ENCODE measurements around the gene TUBB4A. TPM values are rescaled to one million over a fixed set of nuclear protein-coding genes. Genes with fewer than 3 reads are reported as not detected.

The TUBB4A gene
- polyA plus RNA-seq, 1 donor from 2014 or later = 17.8 TPM

GRCh38 chr19:6458695-6459261 lies 43.3 kb downstream of the TUBB4A start:
- TF ChIP-seq EP300 (conservative IDR thresholded peaks at IDR 0.05; ENCODE audit: poor library complexity, severe bottlenecking) (no peak), RAD21 (conservative IDR thresholded peaks at IDR 0.05) (no peak), CTCF (IDR thresholded peaks at IDR 0.05; ENCODE audit: poor library complexity, severe bottlenecking) (no peak), POLR2AphosphoS5 (IDR thresholded peaks at IDR 0.05) (no peak), TAF1 (IDR thresholded peaks at IDR 0.05; ENCODE audit: low read depth) (no peak), MXI1 (conservative IDR thresholded peaks at IDR 0.05; ENCODE audit: poor library complexity, severe bottlenecking) (no peak), SMC3 (conservative IDR thresholded peaks at IDR 0.05; ENCODE audit: poor library complexity) (no peak), EZH2 (IDR thresholded peaks at IDR 0.05; ENCODE audit: borderline replicate concordance, insufficient read depth, low read length, poor library complexity, severe bottlenecking) (no peak), REST (IDR thresholded peaks at IDR 0.05; ENCODE audit: borderline replicate concordance) (no peak)
- Histone ChIP-seq H3K36me3 (ENCODE audit: insufficient read depth, low read length) (peaks cover 19% of the 10 kb centered on the region), H3K9me2 (ENCODE audit: insufficient read depth, low read length) (no peaks in the 10 kb centered on the region), H3K4me3 (ENCODE audit: low read length) (peak overlapping the region; percentile 90), H4K20me1 (ENCODE audit: insufficient read depth) (no peaks in the 10 kb centered on the region), H3K79me2 (replicated peaks; ENCODE audit: insufficient read depth, low read length) (no peaks in the 10 kb centered on the region), H3K27me3 (ENCODE audit: insufficient read depth, low read depth, low read length) (peaks cover 18% of the 10 kb centered on the region), H3K9me3 (ENCODE audit: low read length) (peaks cover 8% of the 10 kb centered on the region), H3K9ac (ENCODE audit: low read length) (peak overlapping the region; percentile 67), H2AFZ (ENCODE audit: low read depth, low read length) (peak overlapping the region; percentile 8), H3F3A (ENCODE audit: insufficient read depth, low read length, poor library complexity, severe bottlenecking) (no peaks in the 10 kb centered on the region), H3K4me2 (ENCODE audit: low read length) (peak overlapping the region; percentile 62), H3K27ac (ENCODE audit: low read length) (no peak overlapping the region)

- H3K9ac ChIP-seq (ENCODE audit: low read length) = peak overlapping the region; percentile 67
- no peak for TF ChIP-seq CTCF (IDR thresholded peaks at IDR 0.05; ENCODE audit: poor library complexity, severe bottlenecking)
- TF ChIP-seq MXI1 (conservative IDR thresholded peaks at IDR 0.05; ENCODE audit: poor library complexity, severe bottlenecking) = no peak
- TF ChIP-seq RAD21 (conservative IDR thresholded peaks at IDR 0.05) = no peak
- TF ChIP-seq POLR2AphosphoS5 (IDR thresholded peaks at IDR 0.05) = no peak
- no peak for TF ChIP-seq SMC3 (conservative IDR thresholded peaks at IDR 0.05; ENCODE audit: poor library complexity)
- no peak for TF ChIP-seq EZH2 (IDR thresholded peaks at IDR 0.05; ENCODE audit: borderline replicate concordance, insufficient read depth, low read length, poor library complexity, severe bottlenecking)
- no peak for TF ChIP-seq EP300 (conservative IDR thresholded peaks at IDR 0.05; ENCODE audit: poor library complexity, severe bottlenecking)
- no peak for TF ChIP-seq TAF1 (IDR thresholded peaks at IDR 0.05; ENCODE audit: low read depth)
- no peak for TF ChIP-seq REST (IDR thresholded peaks at IDR 0.05; ENCODE audit: borderline replicate concordance)
- H3K27ac ChIP-seq (ENCODE audit: low read length) = no peak overlapping the region
- peaks cover 11% of the 10 kb centered on the region for H3K27me3 ChIP-seq (ENCODE audit: insufficient read depth, low read depth, low read length)
- H3F3A ChIP-seq (ENCODE audit: insufficient read depth, low read length, poor library complexity, severe bottlenecking) = no peaks in the 10 kb centered on the region
- peak overlapping the region; percentile 62 for H3K4me2 ChIP-seq (ENCODE audit: low read length)
- H4K20me1 ChIP-seq (ENCODE audit: insufficient read depth) = no peaks in the 10 kb centered on the region
- no peaks in the 10 kb centered on the region for H3K79me2 ChIP-seq (replicated peaks; ENCODE audit: insufficient read depth, low read length)
- H2AFZ ChIP-seq (ENCODE audit: low read depth, low read length) = no peak overlapping the region
- H3K4me3 ChIP-seq (ENCODE audit: low read length) = peak overlapping the region; percentile 90
- no peaks in the 10 kb centered on the region for H3K9me2 ChIP-seq (ENCODE audit: insufficient read depth, low read length)
- peaks cover 11% of the 10 kb centered on the region for H3K9me3 ChIP-seq (ENCODE audit: low read length)
- peaks cover 25% of the 10 kb centered on the region for H3K36me3 ChIP-seq (ENCODE audit: insufficient read depth, low read length)
Measured at GRCh38 chr19:6457958-6458694, 44.0 kb downstream of the TUBB4A start.

Data from neural cell (in vitro differentiated cells).